PC-9 (cell line): ENCODE measurements around the gene RAB3IL1.

Experiments
- CTCF ChIP-seq: fragments of 200-600 bp; sonication (generic); conservative IDR thresholded peaks from 2 replicates; pipeline ENCODE4 v1.6.1; 2017; ENCODE audit warnings: mixed run types, antibody characterized with exemption, mild to moderate bottlenecking, moderate library complexity
- EZH2 ChIP-seq: fragments of 200-600 bp; sonication (generic); IDR thresholded peaks from 2 replicates; pipeline ENCODE4 v1.8.0; 2017; ENCODE audit warnings: antibody characterized with exemption, low read depth

DNA sequence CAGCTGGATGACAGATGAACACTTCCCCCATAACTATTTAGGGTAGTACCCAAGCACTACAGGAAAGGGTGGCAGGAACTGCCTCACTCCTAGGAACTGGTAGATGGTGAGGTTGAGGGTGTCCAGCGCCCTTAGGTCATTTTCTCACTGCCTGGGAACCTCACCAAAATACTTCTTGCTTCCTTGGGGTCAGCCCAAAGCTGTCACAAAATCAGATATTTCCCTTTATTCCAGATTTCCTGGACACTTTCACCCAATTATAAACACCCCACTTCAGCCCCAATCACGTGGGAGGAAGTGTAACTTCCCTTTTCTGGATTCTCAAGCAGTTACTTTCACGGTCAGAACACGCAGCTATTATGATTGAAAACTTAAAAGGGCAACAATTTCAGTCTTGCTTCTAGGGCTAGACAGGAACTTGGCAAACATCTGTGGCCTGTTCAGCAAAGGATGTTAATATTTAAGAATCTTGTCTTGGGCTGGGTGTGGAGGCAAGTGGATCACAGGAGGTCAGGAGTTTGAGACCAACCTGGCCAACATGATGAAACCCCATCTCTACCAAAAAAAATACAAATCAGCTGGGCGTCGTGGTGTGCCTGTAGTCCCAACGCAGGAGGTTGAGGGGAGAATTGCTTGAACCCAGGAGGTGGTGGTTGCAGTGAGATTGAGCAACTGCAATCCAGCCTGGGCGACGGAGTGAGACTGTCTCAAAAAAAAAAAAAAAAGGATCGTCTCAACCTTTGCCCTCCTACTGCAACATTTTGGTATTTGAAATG is 46.1 kb upstream of the RAB3IL1 start:
- TF ChIP-seq CTCF (no peak), EZH2 (no peak)
